Posterior vena cava (tissue), 2 donors: ENCODE results near the gene FNBP1. TPM values are rescaled to one million over a fixed set of nuclear protein-coding genes. Genes with fewer than 3 reads are reported as not detected.
"Not testable (repeated sequence)": the region's sequence is repeated elsewhere in the genome, so short reads cannot be mapped to it uniquely, and the experiment has no call there.

Experiments used
- DNase-seq: peaks from one replicate; pipeline ENCODE4 v3.0.0-alpha.2; 2020; ENCODE audit warnings: low spot score
- intact Hi-C, 2 donors: fragments of 100-400 bp; cut with DNase I; formaldehyde crosslinking; loops; one replicate each; pipeline versions ENCODE4 v1.14.1 to v1.14.2; 2022 to 2023
- total RNA-seq, 2 donors: library from RNA; stranded (reverse); fragmentation: NEBNext Ultra II Directional; extraction: Animal tissue kit (Norgen Biotek cat#: 25700); gene quantifications; one replicate each; pipeline ENCODE4 v1.2.1, GENCODE V29; 2021
- donor health status: DM: yes; HTN: yes; CAD: no.
- donor health status: DM: yes; HTN: yes; CAD: no.

The FNBP1 gene
- total RNA-seq, 2 donors from 2014 or later = 116 to 165 TPM

DNA sequence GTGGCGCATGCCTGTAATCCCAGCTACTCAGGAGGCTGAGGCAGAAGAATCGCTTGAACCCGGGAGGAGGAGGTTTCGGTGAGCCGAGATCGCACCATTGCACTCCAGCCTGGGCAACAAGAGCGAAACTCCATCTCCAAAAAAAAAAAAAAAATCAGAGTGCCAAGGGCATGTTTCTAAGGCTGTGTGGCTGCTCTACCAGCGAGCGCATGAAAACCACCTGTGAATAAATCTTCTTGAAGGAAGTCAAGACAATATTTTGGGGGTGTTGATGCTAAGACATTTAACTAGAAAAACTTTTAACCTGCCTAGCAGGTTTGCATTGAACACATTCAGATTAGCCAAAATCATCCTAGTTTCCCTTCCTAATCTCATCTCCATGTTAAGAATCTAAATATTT, 62.8 kb downstream of the FNBP1 start:
- not testable (repeated sequence) for DNase-seq
- intact Hi-C loops = loop anchor here in 1 of 2 donors (10.0 kb wide), 1 partner anchor 55 kb away; no protein-coding TSS in a partner anchor

DNA sequence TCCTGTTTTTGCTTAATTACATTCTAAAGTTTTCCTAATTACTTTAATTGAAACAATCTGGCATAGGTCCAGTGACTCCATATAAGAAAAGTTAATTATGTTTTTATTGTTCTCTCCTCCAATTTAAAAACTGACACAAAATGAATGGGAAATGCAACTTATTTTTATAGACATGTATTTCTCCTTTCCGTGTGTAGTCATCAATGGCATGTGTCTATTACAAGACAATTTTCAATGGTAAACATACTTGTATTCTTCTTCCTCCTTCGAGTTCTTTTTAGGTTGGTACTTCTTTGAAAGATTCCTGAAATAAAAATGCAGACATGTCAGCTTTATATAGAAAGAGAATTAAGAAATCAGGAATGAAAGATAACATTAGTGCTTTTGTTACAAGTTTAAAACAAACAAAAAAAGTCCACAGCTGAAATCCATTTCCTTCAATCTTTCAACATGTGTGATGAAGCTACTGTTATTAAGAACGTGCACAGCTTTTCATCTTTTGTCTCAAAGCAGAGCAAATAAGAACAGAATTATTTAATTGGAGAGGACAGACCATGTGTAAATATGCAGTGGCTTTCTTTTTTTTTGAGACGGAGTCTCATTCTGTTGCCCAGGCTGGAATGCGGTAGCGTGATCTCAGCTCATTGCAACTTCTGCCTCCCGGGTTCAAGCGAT, 63.8 kb downstream of the FNBP1 start:
- intact Hi-C loops = no loop called here
- no peak for DNase-seq

DNA sequence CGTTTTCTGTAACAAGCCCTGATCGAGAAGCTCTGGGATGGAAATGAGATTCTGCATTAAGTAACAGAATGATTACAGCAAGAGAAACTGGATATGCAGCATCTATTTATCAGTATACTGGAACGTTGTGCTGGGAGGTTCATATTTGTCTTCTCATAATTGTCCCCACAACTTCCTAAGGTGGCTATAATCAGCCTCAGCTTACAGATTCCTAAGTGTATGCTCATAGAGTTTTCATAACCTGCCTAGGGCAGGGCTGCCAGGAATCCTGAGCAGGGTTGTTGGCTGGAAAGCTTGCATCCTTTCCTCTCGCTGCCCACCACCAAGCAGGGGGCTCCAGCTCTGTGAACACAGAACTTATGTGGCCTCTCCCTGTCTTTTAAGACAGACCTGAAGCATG, 70.2 kb downstream of the FNBP1 start:
- intact Hi-C loops = no loop called here
- no peak for DNase-seq

DNA sequence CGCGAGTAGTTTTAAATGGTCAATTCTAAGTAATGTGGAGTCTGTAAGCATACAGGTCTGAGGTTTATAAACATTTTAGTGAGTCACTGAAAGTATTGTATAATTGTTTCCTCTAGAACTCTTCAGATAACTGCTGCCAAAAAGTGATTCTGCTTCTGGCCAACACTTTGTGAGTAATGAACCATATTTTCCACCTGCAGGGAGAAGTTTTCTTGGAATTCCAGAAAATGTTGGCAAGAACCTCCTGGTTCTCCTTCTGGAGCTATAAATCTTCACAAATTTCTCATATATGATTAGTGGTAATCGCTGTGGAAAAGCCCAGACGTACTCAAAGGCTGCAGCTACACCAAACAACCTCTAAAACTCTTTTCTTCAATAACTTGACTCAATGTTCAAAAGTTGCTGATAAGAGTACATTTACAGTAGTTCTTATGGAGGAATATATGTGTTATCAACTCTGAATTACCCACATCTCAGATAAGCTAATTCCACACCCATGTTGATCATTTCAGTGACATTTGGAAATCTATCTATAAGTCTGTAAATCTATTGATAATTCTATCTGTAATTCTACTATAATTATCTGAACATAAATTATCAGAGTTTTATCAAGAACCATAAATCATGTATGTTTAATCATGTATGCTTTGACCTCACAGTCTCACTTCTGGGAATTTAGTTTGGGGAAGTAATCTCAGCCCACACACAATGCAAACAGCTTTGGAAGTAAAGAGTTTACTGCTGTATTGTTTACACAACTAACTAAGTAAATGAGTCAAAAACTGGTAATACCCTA, 74.1 kb downstream of the FNBP1 start:
- intact Hi-C loops = no loop called here
- no peak for DNase-seq

DNA sequence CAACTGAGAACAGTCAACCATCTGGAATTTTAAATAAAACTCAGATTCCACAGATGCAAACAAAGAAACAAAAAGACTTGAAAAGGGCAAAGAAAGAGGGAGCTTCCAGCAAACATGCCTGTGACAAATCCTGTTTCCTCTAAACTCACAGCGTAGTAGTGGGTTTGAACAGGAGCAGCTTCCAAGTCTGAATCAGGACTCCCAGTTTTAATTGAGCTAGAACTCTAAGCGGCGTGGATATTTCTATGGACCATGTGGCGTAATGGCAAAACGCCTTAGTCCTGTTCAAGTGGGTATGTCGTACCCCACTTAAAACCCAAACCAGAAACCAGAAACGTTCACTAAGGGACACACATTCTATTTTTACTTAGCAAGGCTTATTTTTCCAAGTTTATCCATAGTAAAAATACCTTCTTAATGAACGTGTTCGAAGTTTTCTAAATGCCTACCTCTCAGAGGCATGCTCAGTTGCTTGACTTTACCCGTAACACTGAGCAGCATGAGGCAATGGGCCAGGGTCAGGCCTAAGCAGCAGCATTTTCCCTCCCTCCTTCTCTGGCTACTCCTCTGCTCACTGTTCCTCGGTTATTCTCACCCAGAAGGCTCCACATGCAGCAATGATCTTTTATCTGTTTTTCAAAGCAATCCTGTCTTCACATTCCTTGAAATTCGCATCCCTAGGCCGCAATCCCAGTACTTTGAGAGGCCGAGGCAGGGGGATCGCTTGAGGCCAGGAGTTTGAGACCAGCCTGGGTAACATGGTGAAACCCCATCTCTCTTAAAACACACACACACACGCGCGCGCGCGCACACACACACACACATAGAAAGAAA, 77.9 kb downstream of the FNBP1 start:
- DNase-seq = no peak
- intact Hi-C loops = no loop called here

DNA sequence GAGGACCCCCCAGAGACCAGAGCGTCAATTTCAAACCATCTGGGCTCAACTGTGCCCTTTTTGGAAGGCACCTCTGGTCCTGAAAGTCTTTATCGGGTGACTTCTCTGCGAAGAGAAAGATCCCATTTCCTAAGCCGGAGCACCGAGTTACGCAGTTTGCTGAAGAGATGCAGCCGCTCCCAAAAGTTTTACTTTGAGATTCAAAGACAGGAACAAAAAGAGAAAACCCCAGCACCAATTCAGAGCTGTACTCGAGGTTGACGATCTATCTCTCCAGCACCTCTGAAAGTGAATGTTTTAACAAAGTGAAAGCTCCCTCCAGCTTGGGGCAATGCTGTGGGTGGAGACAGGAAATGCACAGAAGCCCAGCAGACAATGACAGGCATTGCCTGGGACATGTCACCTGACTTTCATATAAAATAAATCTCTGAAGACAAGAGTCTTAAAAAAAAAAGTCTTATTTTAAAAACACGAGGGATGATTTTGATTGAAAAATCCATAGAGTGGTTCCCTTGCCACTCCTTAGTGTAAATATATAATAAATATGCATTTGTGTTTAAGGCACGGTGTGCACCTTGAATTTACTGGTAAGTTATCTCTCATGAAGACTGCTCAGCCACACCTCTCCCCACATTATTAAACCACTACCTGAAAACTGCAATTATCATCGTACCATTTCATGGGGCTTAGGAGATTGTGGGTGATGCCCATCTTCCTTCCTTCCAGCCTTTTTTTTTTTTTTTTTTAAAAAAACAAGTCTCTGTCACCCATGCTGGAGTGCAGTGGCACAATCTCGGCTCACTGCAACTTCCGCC, 79.9 kb downstream of the FNBP1 start:
- intact Hi-C loops = no loop called here
- DNase-seq = no peak

DNA sequence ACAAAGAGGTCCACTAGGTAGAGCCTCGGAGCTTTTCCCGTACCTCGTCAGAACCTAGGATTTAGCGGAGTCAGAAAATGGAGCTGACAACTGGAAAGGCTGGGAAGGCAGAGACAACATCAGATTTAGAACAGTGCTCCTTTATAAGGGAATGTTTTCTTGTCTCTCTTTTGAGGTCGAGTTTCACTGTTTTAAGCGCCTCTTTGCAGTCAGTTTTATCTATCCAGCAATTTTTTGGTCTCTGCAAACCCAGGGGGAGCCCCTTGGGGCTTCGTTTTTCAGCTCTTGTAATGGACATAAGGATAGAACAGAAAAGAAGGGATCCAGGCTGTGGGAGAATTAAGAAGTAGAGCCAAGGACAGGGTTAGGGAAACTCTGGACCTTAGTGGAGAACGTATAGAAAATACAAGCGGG, 80.5 kb downstream of the FNBP1 start:
- intact Hi-C loops = no loop called here
- DNase-seq = no peak

DNA sequence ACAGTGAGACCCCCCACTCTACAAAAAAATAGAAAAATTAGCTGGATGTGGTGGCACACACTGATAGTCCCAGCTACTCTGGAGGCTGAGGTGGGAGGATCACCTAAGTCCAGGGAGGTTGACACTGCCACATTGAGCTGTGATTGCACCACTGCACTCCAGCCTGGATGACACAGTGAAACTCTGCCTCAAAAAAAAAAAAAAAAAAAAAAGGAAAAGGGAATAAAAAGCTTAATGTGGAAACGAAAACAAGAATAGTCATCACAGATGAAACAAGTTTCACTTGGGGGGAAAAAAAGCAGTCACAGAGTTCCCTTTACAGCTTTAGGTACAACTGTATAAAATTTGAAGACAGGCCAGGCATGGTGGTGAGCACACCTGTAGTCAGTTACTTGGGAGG, 84.2 kb downstream of the FNBP1 start:
- no peak for DNase-seq
- intact Hi-C loops = no loop called here

DNA sequence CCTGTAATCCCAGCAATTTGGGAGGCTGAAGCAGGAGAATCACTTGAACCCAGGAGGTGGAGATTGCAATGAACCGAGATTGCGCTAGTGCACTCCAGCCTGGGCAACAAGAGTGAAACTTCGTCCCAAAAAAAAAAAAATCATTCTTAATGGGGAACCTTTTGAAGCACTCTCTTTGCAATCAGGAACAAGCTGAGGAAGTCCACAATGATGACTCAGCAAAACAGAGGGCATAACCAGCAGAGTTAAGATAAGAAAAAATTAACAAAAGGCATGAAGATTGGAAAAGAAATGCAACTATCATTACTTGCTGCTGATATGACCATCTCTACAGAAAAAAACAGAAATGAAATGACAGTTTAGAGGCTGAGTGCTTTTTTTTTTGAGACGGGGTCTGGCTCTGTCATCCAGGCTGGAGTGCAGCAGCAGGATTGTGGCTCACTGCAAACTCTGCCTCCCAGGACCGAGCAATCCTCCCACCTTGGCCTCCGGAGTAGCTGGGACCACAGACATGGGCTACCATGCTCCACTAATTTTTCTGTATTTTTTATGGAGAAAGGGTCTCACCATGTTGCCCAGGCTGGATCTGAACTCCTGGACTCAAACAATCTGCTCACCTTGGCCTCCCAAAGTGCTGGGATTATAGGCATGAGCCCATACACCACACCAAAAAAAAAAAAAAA, 88.0 kb downstream of the FNBP1 start:
- intact Hi-C loops = no loop called here
- no peak for DNase-seq

DNA sequence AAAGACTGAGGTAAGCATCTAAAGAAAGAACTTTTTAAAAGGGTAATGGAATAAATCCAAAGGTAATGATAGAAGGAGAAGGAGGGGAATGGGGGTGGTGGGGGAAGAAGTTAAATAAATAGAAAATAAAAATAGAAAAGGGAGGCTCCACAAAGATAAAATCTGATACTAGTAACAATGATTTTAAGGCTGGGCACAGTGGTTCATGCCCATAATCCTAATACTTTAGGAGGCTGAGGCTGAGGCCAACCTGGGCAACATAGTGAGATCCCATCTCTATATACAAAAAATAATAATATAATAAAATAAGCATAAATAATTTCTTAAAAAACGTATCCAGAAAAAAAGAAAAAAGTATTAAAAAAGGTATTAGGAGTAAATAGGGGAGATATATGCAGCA, 89.3 kb downstream of the FNBP1 start:
- intact Hi-C loops = no loop called here
- no peak for DNase-seq

DNA sequence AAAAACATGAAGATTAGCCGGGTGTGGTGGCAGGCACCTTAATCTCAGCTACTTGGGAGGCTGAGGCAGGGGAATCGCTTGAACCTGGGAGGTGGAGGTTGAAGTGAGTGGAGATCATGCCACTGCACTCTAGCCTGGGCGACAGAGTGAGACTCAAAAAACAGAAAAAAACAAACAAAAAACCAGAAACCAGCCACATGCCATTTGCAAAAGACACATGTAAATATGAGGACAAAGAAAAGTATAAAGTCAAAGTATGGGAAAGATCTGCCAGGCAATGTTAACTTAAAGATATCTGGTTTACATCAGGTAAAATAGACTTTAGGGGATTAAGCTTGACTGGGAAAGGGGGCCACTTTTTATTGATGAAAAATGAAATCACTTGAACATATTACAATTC, 90.7 kb downstream of the FNBP1 start:
- intact Hi-C loops = no loop called here

DNA sequence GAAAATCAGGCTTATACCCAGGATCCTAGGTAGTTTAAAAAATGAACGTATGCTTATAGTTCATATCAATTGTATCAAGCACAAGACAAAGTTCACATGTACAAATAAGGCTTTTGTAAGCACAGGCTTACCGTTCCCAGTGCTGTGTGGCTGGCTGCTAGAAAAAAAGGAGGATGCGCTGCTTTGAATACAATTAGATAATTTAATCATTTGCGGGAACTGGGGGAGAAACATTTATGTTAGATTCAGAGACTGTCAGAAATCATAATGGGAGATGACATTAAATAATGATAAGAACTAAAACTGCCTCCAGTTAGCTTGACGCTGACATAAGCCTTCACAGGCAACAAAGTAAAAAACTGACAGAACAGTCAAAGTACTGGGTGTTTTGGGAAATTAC, 93.2 kb downstream of the FNBP1 start:
- DNase-seq = no peak
- intact Hi-C loops = no loop called here

More for the DNA sequence above, 90.7 kb downstream of the FNBP1 start:
- no peak for DNase-seq

DNA sequence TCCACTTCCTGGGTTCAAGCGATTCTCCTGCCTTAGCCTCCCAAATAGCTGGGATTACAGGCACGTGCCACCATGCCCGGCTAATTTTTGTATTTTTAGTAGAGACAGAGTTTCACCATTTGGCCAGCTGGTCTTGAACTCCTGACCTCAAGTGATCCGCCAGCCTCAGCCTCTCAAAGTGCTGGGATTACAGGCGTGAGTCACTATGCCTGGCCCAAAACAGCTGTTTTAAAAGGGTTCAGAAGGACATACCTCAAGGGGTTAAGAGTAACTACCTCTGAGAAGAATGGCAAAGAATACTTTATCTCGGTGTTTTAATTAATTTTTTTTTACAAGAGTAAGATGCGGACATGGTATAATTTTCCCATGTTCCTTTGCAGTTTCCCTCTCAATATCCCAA, 94.4 kb downstream of the FNBP1 start:
- intact Hi-C loops, DNase-seq: not testable (repeated sequence)

DNA sequence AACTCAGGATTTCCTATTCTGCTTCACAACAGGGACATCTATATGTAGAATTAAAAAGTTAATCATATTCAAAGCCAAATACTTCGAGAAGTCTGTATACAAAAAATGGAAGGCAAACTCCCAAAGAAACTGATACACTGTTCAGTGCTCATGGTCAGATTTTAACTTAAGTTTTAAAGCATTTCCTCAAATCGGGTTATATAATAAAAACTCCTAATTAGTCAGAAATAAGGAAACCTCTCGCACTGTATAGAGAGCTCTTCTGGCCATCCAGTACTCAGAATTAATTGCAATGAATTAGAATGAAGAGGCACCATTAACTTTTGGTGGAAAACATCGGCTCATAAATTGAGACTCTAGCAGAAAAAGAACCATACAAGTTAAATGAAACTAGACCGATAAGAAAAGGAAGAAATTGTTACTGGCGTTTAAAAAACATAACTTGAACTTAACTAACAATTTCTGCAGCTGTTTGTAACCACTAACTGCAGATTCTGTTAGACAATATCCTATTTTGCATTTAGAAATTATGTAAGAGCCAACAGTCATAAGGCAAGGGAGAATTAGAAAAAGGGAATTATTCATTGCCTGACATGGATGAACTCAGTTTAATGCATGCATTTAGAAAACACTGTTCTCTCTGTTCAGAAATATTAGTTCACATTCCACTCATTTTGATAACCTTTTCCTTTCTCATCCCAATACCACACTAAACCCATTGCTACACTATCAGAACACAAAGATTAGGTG, 96.6 kb downstream of the FNBP1 start:
- DNase-seq = no peak

DNA sequence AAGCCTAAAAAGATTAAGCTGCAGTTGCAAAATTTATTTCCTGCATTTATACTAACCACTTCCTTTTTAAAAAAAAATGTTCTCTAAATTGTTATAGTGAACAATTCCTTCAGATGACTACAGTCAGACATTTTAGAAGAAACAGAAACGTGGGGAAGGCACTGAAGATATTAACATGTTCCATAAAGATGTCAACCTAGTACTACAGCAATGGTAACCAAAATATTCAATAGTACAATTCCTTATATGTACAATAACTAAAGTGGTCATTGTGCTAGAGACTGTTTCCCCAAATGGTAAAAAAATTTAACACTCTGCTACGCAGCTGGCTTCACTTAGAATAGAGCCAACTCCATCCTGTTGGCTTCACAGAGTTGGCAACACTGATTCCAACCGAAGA, 97.7 kb downstream of the FNBP1 start:
- no peak for DNase-seq
- intact Hi-C loops = no loop called here

More for the DNA sequence above, 96.6 kb downstream of the FNBP1 start:
- intact Hi-C loops = no loop called here

DNA sequence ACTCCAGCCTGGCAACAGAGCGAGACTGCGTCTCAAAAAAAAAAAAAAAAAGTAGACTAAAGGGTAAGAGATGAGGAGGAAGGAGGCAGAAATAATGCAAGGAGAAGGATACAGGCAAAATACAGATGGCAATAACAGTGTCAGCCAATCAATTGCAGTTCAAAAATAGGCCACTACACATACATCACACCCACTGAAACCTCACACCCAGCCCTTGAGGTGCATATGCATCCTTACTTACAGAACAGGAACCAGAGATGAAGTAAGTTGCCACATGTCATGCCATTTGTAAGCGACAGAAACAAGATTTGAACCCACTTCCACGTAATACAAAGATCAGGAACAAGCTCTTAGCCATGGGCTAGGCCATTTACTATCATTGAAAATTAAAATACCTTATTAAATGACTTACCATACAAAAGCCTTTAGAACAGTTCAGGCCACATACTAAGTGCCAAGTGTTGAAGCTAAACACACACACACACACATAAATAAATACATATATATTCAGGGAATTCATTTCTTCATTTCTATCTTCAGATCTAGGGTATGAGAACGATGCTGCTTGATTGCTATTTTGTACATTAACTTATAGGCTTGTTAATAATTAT, 98.4 kb downstream of the FNBP1 start:
- no peak for DNase-seq
- intact Hi-C loops = no loop called here

DNA sequence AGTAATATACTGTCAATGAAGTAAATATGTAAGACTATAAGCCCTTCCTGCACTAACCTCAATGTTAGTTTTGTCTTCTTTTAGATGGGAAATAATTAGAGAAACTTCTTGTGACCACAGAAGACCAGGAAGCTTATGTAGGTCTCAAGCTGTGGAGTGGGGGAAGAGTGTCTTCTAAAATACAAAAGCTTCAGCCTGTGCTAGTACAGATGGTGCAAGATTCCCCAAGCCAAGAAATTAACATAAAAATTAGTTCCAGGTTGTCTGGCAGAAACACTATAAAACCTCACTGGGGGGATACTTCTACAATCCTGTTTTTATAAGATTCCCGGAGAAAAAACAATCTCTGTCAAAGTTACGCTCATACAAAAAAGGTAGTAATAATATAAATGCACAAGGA, 103.6 kb downstream of the FNBP1 start:
- no peak for DNase-seq
- intact Hi-C loops = no loop called here
